Glutamatergic neuron (in vitro differentiated cells): Measurements from ENCODE around the gene NEK6. TPM values are rescaled to one million over a fixed set of nuclear protein-coding genes. Genes with fewer than 3 reads are reported as not detected.

Experiments used
- DNase-seq: peaks from one replicate; pipeline ENCODE4 v3.0.0; 2022
- H3K27ac Mint-ChIP-seq: one replicate; pipeline ENCODE4 v1.8.0; 2020; ENCODE audit warnings: mild to moderate bottlenecking, mixed read lengths, inconsistent platforms; ENCODE audit not compliant: unreplicated experiment
- H3K27me3 Mint-ChIP-seq: one replicate; pipeline ENCODE4 v1.8.0; 2020; ENCODE audit warnings: mild to moderate bottlenecking, moderate library complexity, mixed read lengths, inconsistent platforms; ENCODE audit not compliant: unreplicated experiment
- H3K36me3 Mint-ChIP-seq: one replicate; pipeline ENCODE4 v1.8.0; 2020; ENCODE audit warnings: mild to moderate bottlenecking, mixed read lengths, inconsistent platforms; ENCODE audit not compliant: unreplicated experiment
- H3K4me1 Mint-ChIP-seq: one replicate; pipeline ENCODE4 v1.8.0; 2020; ENCODE audit warnings: mild to moderate bottlenecking, low read depth, mixed read lengths, inconsistent platforms; ENCODE audit not compliant: unreplicated experiment
- H3K4me3 Mint-ChIP-seq: one replicate; pipeline ENCODE4 v1.8.0; 2020; ENCODE audit warnings: mild to moderate bottlenecking, mixed read lengths, inconsistent platforms; ENCODE audit not compliant: unreplicated experiment
- H3K9me3 Mint-ChIP-seq: one replicate; pipeline ENCODE4 v1.8.0; 2020; ENCODE audit warnings: mild to moderate bottlenecking, moderate library complexity, mixed read lengths, inconsistent platforms; ENCODE audit not compliant: unreplicated experiment
- CTCF ChIP-seq: fragments of 200-600 bp; sonication (generic); IDR thresholded peaks from one replicate; pipeline ENCODE4 v1.5.0; 2021; ENCODE audit not compliant: partially characterized antibody, unreplicated experiment
- total RNA-seq: library from RNA; stranded (reverse); fragmentation: NEBNext Ultra II Directional; extraction: Animal tissue kit (Norgen Biotek cat#: 25700); gene quantifications from one replicate; pipeline ENCODE4 v1.2.1, GENCODE V29; 2021; ENCODE audit not compliant: unreplicated experiment

The NEK6 gene
- total RNA-seq, 1 donor from 2014 or later = 5.4 TPM

- peaks cover 5% of the 10 kb centered on the region for H3K27me3 Mint-ChIP-seq
- H3K36me3 Mint-ChIP-seq = no peaks in the 10 kb centered on the region
- H3K27ac Mint-ChIP-seq = no peak overlapping the region
- H3K9me3 Mint-ChIP-seq = peaks cover 9% of the 10 kb centered on the region
- peaks cover 12% of the 10 kb centered on the region for H3K4me1 Mint-ChIP-seq
- no peak for TF ChIP-seq CTCF
- DNase-seq = no peak
- no peak overlapping the region for H3K4me3 Mint-ChIP-seq
Observed at GRCh38 chr9:124323904-124324303, 66.2 kb downstream of the NEK6 start.

DNA sequence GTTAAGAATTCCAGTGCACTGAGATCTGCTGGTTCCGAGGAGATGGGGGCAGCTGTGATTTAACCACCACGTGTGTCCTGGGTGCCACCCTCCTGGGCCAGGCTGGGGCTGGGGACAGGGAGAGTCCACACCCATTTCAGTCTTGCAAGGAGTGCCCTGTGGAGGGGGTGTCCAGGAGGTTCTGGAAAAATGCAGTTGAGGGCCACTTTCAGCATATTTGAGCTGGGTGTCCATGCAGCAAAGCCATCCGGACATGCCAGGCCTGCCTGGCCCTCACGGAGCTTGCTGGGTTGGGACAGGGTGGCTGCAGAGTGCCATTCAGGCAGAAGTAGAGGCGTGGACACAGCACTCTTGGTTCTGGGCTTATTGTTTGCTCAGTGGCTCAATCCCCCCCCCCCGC lies 68.1 kb downstream of the NEK6 start:
- H3K4me1 Mint-ChIP-seq = peaks cover 12% of the 10 kb centered on the region
- no peak overlapping the region for H3K27ac Mint-ChIP-seq
- no peaks in the 10 kb centered on the region for H3K36me3 Mint-ChIP-seq
- peaks cover 6% of the 10 kb centered on the region for H3K9me3 Mint-ChIP-seq
- TF ChIP-seq CTCF = no peak
- H3K27me3 Mint-ChIP-seq = peaks cover 5% of the 10 kb centered on the region
- DNase-seq = no peak
- H3K4me3 Mint-ChIP-seq = no peak overlapping the region

- H3K27ac Mint-ChIP-seq = no peak overlapping the region
- H3K9me3 Mint-ChIP-seq = peaks cover 4% of the 10 kb centered on the region
- H3K4me1 Mint-ChIP-seq = peaks cover 12% of the 10 kb centered on the region
- no peak for TF ChIP-seq CTCF
- H3K36me3 Mint-ChIP-seq = no peaks in the 10 kb centered on the region
- H3K27me3 Mint-ChIP-seq = peaks cover 4% of the 10 kb centered on the region
- no peak for DNase-seq
- no peak overlapping the region for H3K4me3 Mint-ChIP-seq
Observed at GRCh38 chr9:124326378-124326777, 68.6 kb downstream of the NEK6 start.

GRCh38 chr9:124327491-124327890 lies 69.7 kb downstream of the NEK6 start:
- Mint-ChIP-seq H3K27me3 (peaks cover 7% of the 10 kb centered on the region), H3K36me3 (no peaks in the 10 kb centered on the region), H3K4me3 (no peak overlapping the region), H3K4me1 (peaks cover 18% of the 10 kb centered on the region), H3K27ac (no peak overlapping the region), H3K9me3 (peaks cover 6% of the 10 kb centered on the region)
- DNase-seq = no peak
- no peak for TF ChIP-seq CTCF

DNA sequence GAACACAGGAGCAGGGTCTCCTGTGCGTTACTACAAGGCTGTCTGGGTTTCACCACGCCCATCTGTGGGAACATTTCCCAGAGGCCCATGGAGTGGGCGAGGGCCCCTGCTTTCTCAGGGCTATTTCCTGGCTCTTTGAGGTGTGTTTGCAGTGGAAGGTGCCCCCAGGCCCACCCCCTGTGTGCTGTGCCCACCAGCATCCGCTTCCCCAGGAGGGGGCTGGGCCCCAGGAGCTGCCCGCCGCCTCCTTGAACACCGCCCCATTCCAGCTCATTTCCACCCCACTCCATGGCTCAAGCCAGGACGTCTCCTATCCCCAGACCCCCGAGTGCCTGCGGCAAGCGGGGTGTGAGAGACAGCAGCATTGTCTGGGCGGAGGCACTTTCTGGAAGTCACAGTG lies 70.5 kb downstream of the NEK6 start:
- Mint-ChIP-seq H3K4me3 (no peak overlapping the region), H3K27me3 (peaks cover 8% of the 10 kb centered on the region), H3K27ac (no peak overlapping the region), H3K9me3 (peaks cover 7% of the 10 kb centered on the region), H3K36me3 (no peaks in the 10 kb centered on the region), H3K4me1 (peaks cover 17% of the 10 kb centered on the region)
- no peak for DNase-seq
- no peak for TF ChIP-seq CTCF
